ENCODE data around the gene GGTLC1. TPM values are rescaled to one million over a fixed set of nuclear protein-coding genes. Genes with fewer than 3 reads are reported as not detected.

GGTLC1 gene
- total and polyA plus RNA-seq, 2 experiments from 2014 or later, result not detected

GRCh38 chr20:24013953-24014352, 25.4 kb upstream of the GGTLC1 start:
- H3K9me2 ChIP-seq (ENCODE audit: insufficient read depth), result peaks cover 6% of the 10 kb centered on the region; the same call in 1 of the 2 replicates
- no peaks in the 10 kb centered on the region for H4K20me1 ChIP-seq (replicated peaks; ENCODE audit: insufficient read depth)
- no peak for ATAC-seq

More at GRCh38 chr20:24013953-24014352, 25.4 kb upstream of the GGTLC1 start:
- Histone ChIP-seq H3K79me2 (replicated peaks; ENCODE audit: insufficient read depth) (no peaks in the 10 kb centered on the region), H3K4me2 (no peak overlapping the region), H3K4me1 (ENCODE audit: insufficient read depth) (no peaks in the 10 kb centered on the region), H3K27me3 (ENCODE audit: insufficient read depth) (no peaks in the 10 kb centered on the region), H3K27ac (ENCODE audit: low read depth) (no peak overlapping the region), H3K4me3 (no peak overlapping the region), H3K36me3 (ENCODE audit: insufficient read depth) (no peaks in the 10 kb centered on the region), H2AFZ (no peak overlapping the region), H3F3A (replicated peaks; ENCODE audit: low read depth) (no peaks in the 10 kb centered on the region)
- Mint-ChIP-seq H3K4me1 (no peaks in the 10 kb centered on the region), H3K36me3 (ENCODE audit: low read depth) (no peaks in the 10 kb centered on the region), H3K4me3 (no peak overlapping the region), H3K27ac (no peak overlapping the region), H3K27me3 (ENCODE audit: insufficient read depth, low read depth, poor library complexity) (peaks cover 9% of the 10 kb centered on the region), H3K9me3 (no peaks in the 10 kb centered on the region)
- TF ChIP-seq STAT1 (IDR thresholded peaks at IDR 0.05; ENCODE audit: unreplicated experiment) (no peak), CTCF (conservative IDR thresholded peaks at IDR 0.05; ENCODE audit: low read depth in 2 of 2) (no peak), JUNB (IDR thresholded peaks at IDR 0.05; ENCODE audit: unreplicated experiment) (no peak), ETS1 (IDR thresholded peaks at IDR 0.05) (no peak), NANOG (IDR thresholded peaks at IDR 0.05; ENCODE audit: borderline replicate concordance) (no peak), ZNF462 (CRISPR knock-in tag; IDR thresholded peaks at IDR 0.05) (no peak), EZH2phosphoT487 (IDR thresholded peaks at IDR 0.05; ENCODE audit: unreplicated experiment) (no peak), CREB1 (CRISPR knock-in tag; IDR thresholded peaks at IDR 0.05; ENCODE audit: low read depth) (no peak), ZNF331 (CRISPR knock-in tag; IDR thresholded peaks at IDR 0.05; ENCODE audit: low read depth) (no peak), EZH2 (IDR thresholded peaks at IDR 0.05; ENCODE audit: low read depth, unreplicated experiment) (no peak), ZNF114 (CRISPR knock-in tag; IDR thresholded peaks at IDR 0.05) (no peak), POLR2AphosphoS5 (IDR thresholded peaks at IDR 0.05; ENCODE audit: low read depth) (no peak)
- TF ChIP-seq, protein P1, sequence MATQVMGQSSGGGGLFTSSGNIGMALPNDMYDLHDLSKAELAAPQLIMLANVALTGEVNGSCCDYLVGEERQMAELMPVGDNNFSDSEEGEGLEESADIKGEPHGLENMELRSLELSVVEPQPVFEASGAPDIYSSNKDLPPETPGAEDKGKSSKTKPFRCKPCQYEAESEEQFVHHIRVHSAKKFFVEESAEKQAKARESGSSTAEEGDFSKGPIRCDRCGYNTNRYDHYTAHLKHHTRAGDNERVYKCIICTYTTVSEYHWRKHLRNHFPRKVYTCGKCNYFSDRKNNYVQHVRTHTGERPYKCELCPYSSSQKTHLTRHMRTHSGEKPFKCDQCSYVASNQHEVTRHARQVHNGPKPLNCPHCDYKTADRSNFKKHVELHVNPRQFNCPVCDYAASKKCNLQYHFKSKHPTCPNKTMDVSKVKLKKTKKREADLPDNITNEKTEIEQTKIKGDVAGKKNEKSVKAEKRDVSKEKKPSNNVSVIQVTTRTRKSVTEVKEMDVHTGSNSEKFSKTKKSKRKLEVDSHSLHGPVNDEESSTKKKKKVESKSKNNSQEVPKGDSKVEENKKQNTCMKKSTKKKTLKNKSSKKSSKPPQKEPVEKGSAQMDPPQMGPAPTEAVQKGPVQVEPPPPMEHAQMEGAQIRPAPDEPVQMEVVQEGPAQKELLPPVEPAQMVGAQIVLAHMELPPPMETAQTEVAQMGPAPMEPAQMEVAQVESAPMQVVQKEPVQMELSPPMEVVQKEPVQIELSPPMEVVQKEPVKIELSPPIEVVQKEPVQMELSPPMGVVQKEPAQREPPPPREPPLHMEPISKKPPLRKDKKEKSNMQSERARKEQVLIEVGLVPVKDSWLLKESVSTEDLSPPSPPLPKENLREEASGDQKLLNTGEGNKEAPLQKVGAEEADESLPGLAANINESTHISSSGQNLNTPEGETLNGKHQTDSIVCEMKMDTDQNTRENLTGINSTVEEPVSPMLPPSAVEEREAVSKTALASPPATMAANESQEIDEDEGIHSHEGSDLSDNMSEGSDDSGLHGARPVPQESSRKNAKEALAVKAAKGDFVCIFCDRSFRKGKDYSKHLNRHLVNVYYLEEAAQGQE (IDR thresholded peaks at IDR 0.05; ENCODE audit: unreplicated experiment), result no peak
- DNase-seq (ENCODE audit: low spot score), result no peak
